HG02588 (cell line): ENCODE measurements around the gene PIPOX.

Experiments
- ATAC-seq: cut with Tn5 transposase; IDR thresholded peaks from one replicate; pipeline ENCODE4 v1.9.1; 2021; ENCODE audit warnings: mild to moderate bottlenecking, moderate library complexity; ENCODE audit not compliant: unreplicated experiment

PIPOX gene

GRCh38 chr17:29093090-29093871 lies 50.3 kb downstream of the PIPOX start:
- no peak for ATAC-seq

GRCh38 chr17:29094101-29094708 lies 51.3 kb downstream of the PIPOX start:
- ATAC-seq: no peak

- no peak for ATAC-seq
Measured at GRCh38 chr17:29095439-29095838, 52.5 kb downstream of the PIPOX start.

- ATAC-seq: no peak
Measured at GRCh38 chr17:29096094-29096493, 53.2 kb downstream of the PIPOX start.

- no peak for ATAC-seq
Measured at GRCh38 chr17:29099527-29099926, 56.6 kb downstream of the PIPOX start.

- ATAC-seq: no peak
Measured at GRCh38 chr17:29100296-29100695, 57.4 kb downstream of the PIPOX start.

GRCh38 chr17:29102046-29102445 lies 59.1 kb downstream of the PIPOX start:
- no peak for ATAC-seq

GRCh38 chr17:29102741-29103181 lies 59.8 kb downstream of the PIPOX start:
- no peak for ATAC-seq

GRCh38 chr17:29103341-29103740 lies 60.4 kb downstream of the PIPOX start:
- no peak for ATAC-seq
